Left lobe of liver (tissue), 2 donors: ENCODE data around the gene DENND2D. TPM values are rescaled to one million over a fixed set of nuclear protein-coding genes. Genes with fewer than 3 reads are reported as not detected.

Source experiments
- ATAC-seq: fragments of 200-7000 bp; cut with Tn5 transposase; one replicate; pipeline ENCODE4 v1.9.1; 2020; ENCODE audit warnings: mild to moderate bottlenecking, moderate library complexity
- DNase-seq: peaks from one replicate; pipeline ENCODE4 v3.0.0-alpha.2; 2020; ENCODE audit warnings: low spot score
- total RNA-seq: library from RNA; stranded (reverse); gene quantifications from one replicate; pipeline ENCODE4 v1.2.1, GENCODE V29; 2021
- donor health status: DM: no; HTN: no; CAD: no; lungs with moderate emphysema.
- donor health status: DM: no; HTN: yes; CAD: no.

The DENND2D gene
- total RNA-seq, 1 donor from 2014 or later = 14.9 TPM

- ATAC-seq (no peak), DNase-seq (no peak)
Measured at GRCh38 chr1:111183308-111184069, 17.0 kb downstream of the DENND2D start.

GRCh38 chr1:111182052-111182451 is 18.4 kb downstream of the DENND2D start:
- ATAC-seq (no peak), DNase-seq (no peak)

DNA sequence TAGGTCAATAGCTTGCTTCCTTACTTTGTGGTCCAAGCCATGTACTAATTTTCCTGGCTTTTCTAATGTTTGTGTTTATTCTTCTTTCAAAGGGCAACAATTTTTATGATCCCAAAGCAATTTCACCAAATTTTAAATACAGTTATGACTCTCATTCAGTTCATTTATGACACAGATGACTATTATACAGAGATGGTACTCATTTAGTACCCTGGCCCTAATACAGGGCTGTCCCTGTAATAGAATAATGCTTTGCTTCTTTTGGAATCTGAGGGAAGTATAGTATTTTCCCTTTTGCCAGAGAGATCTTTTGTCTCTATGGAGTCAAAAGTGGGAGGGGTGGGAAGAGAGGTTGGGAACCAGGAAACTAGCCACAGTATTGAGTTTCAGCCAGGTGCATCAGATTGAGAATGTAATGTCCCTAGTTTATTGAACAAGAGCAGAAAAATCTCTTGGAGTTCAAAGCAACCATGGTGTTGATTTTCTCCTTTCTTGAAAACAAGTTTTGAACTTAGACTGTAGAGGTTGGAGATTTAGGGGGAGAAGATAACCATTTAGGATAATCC is 20.4 kb downstream of the DENND2D start:
- DNase-seq (no peak), ATAC-seq (no peak)

- no peak for ATAC-seq
- no peak for DNase-seq
Measured at GRCh38 chr1:111176678-111177077, 23.8 kb downstream of the DENND2D start.

DNA sequence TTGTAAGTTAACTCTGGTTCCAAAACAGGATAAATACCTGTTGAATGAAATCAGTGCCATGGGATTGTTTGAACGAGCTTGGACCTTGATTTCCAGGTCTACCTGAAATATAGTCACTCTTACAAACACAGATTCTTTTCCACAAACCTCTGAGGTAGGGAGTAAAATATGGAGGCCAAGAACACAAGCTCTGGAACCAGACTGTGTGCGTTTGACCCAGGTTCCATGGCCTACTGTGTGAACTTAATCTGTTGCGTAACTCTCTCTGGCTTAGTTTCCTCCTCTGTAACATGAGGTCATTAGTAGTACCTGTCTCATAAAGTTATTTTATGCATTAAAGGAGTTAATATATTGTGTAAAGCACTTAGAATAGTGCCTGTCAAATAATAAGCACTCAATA is 25.1 kb downstream of the DENND2D start:
- ATAC-seq (peak; percentile 58), DNase-seq (no peak)

DNA sequence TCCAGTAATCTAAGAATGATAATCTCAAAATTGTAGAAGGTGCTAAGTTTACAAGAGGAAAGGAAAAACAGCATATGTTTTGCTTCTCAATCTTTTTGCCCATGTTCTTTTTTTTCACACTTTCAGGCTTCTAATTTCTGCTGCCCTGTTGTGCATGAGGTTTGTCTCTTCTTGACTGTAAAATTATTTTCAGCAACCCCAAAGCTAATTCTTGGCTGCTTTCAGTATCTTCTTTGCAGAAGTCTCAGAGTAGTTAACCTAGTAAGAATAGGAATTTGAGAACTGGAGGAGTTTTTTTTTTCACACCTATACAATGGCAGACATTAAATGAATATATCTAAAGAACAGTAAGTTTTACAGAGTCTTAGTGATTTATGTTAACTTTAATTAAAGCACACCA is 26.4 kb downstream of the DENND2D start:
- DNase-seq (no peak), ATAC-seq (no peak)

- no peak for DNase-seq
- no peak for ATAC-seq
Measured at GRCh38 chr1:111172463-111172862, 28.0 kb downstream of the DENND2D start.

GRCh38 chr1:111164151-111164550 is 36.3 kb downstream of the DENND2D start:
- ATAC-seq (no peak), DNase-seq (no peak)

DNA sequence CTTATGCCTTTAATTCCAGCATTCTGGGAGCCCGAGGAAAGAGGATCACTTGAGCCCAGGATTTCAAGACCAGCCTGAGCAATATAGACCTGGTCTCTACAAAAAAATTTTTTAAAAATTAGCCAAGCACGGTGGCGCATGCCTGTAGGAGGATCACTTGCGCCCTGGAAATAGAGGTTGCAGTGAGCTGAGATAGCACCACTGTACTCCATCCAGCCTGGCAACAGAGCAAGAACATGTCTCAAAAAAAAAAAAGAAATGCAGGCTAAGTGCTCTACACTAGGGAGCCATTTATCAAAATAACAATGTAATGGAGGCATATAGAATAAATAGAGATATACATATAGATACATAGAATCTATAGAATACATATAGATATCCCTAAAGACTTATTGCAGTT is 37.1 kb downstream of the DENND2D start:
- no peak for ATAC-seq

DNA sequence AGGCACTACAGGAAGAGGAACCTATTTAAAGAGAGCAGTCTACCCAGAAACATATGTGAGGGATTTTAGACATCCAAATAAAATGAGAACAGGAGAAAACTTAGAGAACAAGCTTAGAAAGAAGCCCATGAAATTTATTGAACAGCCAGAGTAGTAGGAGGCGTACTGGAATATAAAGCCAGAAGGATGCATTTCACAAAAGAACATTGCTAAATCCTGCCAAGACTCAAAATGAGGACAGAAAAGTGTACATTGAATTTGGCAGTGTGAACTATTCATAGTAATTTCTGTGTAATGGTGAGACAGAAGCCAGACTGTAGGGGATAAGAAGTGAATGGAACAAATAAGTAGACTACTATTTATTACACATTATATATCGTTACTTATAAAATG is 38.0 kb downstream of the DENND2D start:
- ATAC-seq (no peak), DNase-seq (no peak)

More for the DNA sequence above, 37.1 kb downstream of the DENND2D start:
- no peak for DNase-seq

- ATAC-seq (peak; percentile 31), DNase-seq (no peak)
Measured at GRCh38 chr1:111161843-111162487, 38.5 kb downstream of the DENND2D start.

- ATAC-seq = no peak
- no peak for DNase-seq
Measured at GRCh38 chr1:111157431-111157830, 43.0 kb downstream of the DENND2D start.

GRCh38 chr1:111154021-111154999 is 46.1 kb downstream of the DENND2D start:
- no peak for DNase-seq
- no peak for ATAC-seq

GRCh38 chr1:111151838-111152237 is 48.6 kb downstream of the DENND2D start:
- no peak for ATAC-seq
- no peak for DNase-seq

DNA sequence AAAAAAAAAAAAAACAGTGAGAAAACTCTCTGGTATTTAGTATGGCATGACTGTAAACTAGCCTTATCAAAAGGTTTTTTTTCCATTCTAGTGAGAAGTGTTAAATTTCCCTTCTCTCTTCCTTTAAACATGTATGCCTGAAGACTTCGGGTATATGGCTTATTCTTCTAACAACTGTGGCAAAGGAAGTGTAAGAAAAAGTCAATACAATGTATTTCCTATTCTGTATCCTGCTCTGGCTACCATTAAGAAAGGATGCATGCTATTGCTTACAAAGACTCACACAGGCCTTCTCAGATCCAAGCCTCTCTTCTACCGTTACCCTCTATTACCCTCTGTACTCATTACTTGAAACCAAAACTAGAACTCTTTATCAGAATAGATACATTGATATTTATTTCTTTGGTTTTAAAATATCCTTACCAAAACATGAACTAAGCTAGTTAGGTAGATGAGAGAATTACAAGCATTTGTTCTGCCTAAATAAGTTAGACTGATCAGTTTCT is 52.0 kb downstream of the DENND2D start:
- ATAC-seq = no peak
- no peak for DNase-seq

- DNase-seq = no peak
- no peak for ATAC-seq
Measured at GRCh38 chr1:111147948-111148347, 52.5 kb downstream of the DENND2D start.

GRCh38 chr1:111145963-111146768 is 54.3 kb downstream of the DENND2D start:
- no peak for DNase-seq
- no peak for ATAC-seq

DNA sequence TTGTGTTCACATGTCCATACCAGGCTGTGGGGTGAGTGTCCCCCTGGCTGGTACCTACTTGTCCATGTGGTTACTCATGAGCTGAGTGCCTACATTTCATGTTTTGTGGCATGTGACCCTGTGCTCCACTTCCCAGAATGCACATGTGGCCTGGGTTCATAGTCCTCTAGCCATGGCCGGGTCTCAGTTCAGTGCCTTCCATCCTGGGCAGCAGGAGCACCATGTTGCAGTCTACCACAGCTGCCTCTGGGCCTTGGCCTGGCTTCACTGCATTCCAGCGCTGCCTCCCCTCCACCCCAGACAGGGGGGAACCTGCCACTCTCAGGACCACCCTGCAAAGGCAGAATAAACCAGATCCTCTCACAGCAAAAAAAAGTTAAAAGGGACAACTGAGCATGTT is 54.9 kb downstream of the DENND2D start:
- ATAC-seq (peak; percentile 21), DNase-seq (no peak)

DNA sequence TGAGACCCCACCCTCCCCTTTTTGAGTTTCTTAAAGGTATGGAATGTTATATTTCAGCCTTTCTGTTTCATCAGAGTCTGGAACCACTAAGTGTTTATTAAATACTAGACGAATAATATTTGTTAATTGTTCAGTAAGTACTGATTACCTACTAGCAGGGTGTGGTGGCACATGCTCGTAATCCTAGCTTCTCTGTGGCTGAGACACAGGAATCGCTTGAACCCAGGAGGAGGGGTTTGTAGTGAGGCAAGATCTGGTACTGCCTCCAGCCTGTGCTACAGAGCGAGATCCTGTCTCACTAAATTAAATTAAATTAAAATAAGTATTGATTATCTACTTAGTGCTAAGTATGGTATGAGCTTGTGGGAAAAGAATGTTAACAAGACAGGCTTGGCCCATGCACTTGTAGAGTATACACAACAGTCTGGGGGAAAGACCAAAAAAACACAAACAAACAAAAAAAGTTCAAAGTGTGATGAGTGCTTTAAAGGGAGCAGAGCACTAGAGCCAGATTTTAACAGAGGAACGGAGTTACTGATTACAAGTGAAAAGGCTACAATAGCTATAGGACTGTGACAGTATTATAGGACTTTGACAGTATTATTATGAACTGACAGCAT is 58.0 kb downstream of the DENND2D start:
- ATAC-seq = peak; percentile 49

More for the DNA sequence above, 58.0 kb downstream of the DENND2D start:
- no peak for DNase-seq
